ENCODE results near the gene ATRNL1. TPM values are rescaled to one million over a fixed set of nuclear protein-coding genes. Genes with fewer than 3 reads are reported as not detected.
"Not testable (repeated sequence)": the region's sequence is repeated elsewhere in the genome, so short reads cannot be mapped to it uniquely, and the experiment has no call there.

Gene ATRNL1
- polyA plus RNA-seq, 1 experiment = 0.20 TPM

GRCh38 chr10:115826396-115826795 lies 733.2 kb downstream of the ATRNL1 start:
- no peaks in the 10 kb centered on the region for H3K9me3 ChIP-seq (ENCODE audit: control insufficient read depth, insufficient read depth, low read length)
- ChIA-PET POLR2A (interaction anchor here (1.0 kb wide), 1 partner anchor 120 kb away, joined by 3 read pairs; no protein-coding TSS in a partner anchor), CTCF (interaction anchor here (1.3 to 7.3 kb wide), 3 partner anchors 27 to 462 kb away, joined by 3 to 39 read pairs (median 6); no protein-coding TSS in a partner anchor)
- no peak overlapping the region for H3K27ac ChIP-seq (ENCODE audit: low read depth, low read length)
- no peak for DNase-seq (ENCODE audit: low read depth, low spot score)
- no peak for TF ChIP-seq CTCF (IDR thresholded peaks at IDR 0.05; ENCODE audit: low read depth, low read length)
- no peaks in the 10 kb centered on the region for H3K27me3 ChIP-seq (ENCODE audit: control insufficient read depth, insufficient read depth, low read length)
- no peak overlapping the region for H3K4me3 ChIP-seq (ENCODE audit: low read depth, low read length)

GRCh38 chr10:115827231-115828009 lies 734.3 kb downstream of the ATRNL1 start:
- Histone ChIP-seq H3K27ac (ENCODE audit: low read depth, low read length) (peak overlapping the region; percentile 23), H3K4me3 (ENCODE audit: low read depth, low read length) (no peak overlapping the region), H3K9me3 (ENCODE audit: control insufficient read depth, insufficient read depth, low read length) (no peaks in the 10 kb centered on the region), H3K27me3 (ENCODE audit: control insufficient read depth, insufficient read depth, low read length) (no peaks in the 10 kb centered on the region)
- peak; percentile 32 for DNase-seq (ENCODE audit: low read depth, low spot score)
- ChIA-PET CTCF (interaction anchor here (2.2 to 7.3 kb wide), 2 partner anchors 28 to 460 kb away, joined by 6 to 39 read pairs; no protein-coding TSS in a partner anchor), POLR2A (interaction anchor here (1.0 kb wide), 1 partner anchor 119 kb away, joined by 3 read pairs; no protein-coding TSS in a partner anchor)
- TF ChIP-seq CTCF (IDR thresholded peaks at IDR 0.05; ENCODE audit: low read depth, low read length) = no peak

- H3K9me3 ChIP-seq (ENCODE audit: control insufficient read depth, insufficient read depth, low read length); H3K4me3 ChIP-seq (ENCODE audit: low read depth, low read length); H3K27me3 ChIP-seq (ENCODE audit: control insufficient read depth, insufficient read depth, low read length); POLR2A ChIA-PET; DNase-seq (ENCODE audit: low read depth, low spot score); H3K27ac ChIP-seq (ENCODE audit: low read depth, low read length): not testable (repeated sequence)
- CTCF ChIA-PET = interaction anchor here (1.0 to 7.3 kb wide), 4 partner anchors 18 to 460 kb away, joined by 3 to 39 read pairs (median 4); no protein-coding TSS in a partner anchor
Observed at GRCh38 chr10:115828182-115828581, 735.0 kb downstream of the ATRNL1 start.

- Histone ChIP-seq H3K27me3 (ENCODE audit: control insufficient read depth, insufficient read depth, low read length) (no peaks in the 10 kb centered on the region), H3K4me3 (ENCODE audit: low read depth, low read length) (no peak overlapping the region), H3K9me3 (ENCODE audit: control insufficient read depth, insufficient read depth, low read length) (no peaks in the 10 kb centered on the region), H3K27ac (ENCODE audit: low read depth, low read length) (no peak overlapping the region)
- ChIA-PET CTCF (interaction anchor here (0.6 to 7.3 kb wide), 9 partner anchors 14 to 458 kb away, joined by 3 to 39 read pairs (median 3); no protein-coding TSS in a partner anchor), POLR2A (interaction anchor here (0.7 kb wide), 1 partner anchor 1486 kb away, joined by 4 read pairs; no protein-coding TSS in a partner anchor)
- no peak for DNase-seq (ENCODE audit: low read depth, low spot score)
- peak; percentile 39 for TF ChIP-seq CTCF (IDR thresholded peaks at IDR 0.05; ENCODE audit: low read depth, low read length)
Observed at GRCh38 chr10:115829521-115830205, 736.5 kb downstream of the ATRNL1 start.

- ChIA-PET POLR2A (interaction anchor here (0.9 kb wide), 1 partner anchor 14 kb away, joined by 3 read pairs; no protein-coding TSS in a partner anchor), CTCF (interaction anchor here (1.0 to 7.3 kb wide), 6 partner anchors 14 to 458 kb away, joined by 3 to 39 read pairs (median 9); no protein-coding TSS in a partner anchor)
- Histone ChIP-seq H3K9me3 (ENCODE audit: control insufficient read depth, insufficient read depth, low read length) (no peaks in the 10 kb centered on the region), H3K4me3 (ENCODE audit: low read depth, low read length) (no peak overlapping the region), H3K27ac (ENCODE audit: low read depth, low read length) (peak overlapping the region; percentile 31), H3K27me3 (ENCODE audit: control insufficient read depth, insufficient read depth, low read length) (no peaks in the 10 kb centered on the region)
- TF ChIP-seq CTCF (IDR thresholded peaks at IDR 0.05; ENCODE audit: low read depth, low read length) = no peak
- peak; percentile 44 for DNase-seq (ENCODE audit: low read depth, low spot score)
Observed at GRCh38 chr10:115830265-115830970, 737.3 kb downstream of the ATRNL1 start.

Data from AG04450 (cell line).